Ishikawa (cell line): ENCODE results near the gene SULT1A1.

Experiments used
- CEBPB ChIP-seq: IDR thresholded peaks from 2 replicates; pipeline ENCODE4 v1.6.1; 2012
- EP300 ChIP-seq: IDR thresholded peaks from 2 replicates; pipeline ENCODE4 v1.6.1; 2012; ENCODE audit warnings: borderline replicate concordance
- TF ChIP-seq, protein P1 (sequence below): IDR thresholded peaks from 2 replicates; pipeline ENCODE4 v1.6.1; 2012
- TF ChIP-seq, protein P2 (sequence below): IDR thresholded peaks from 2 replicates; pipeline ENCODE4 v1.6.1; 2012; ENCODE audit warnings: low read depth, mild to moderate bottlenecking
- TF ChIP-seq, protein P3 (sequence below): IDR thresholded peaks from 2 replicates; pipeline ENCODE4 v1.6.1; 2012

DNA sequence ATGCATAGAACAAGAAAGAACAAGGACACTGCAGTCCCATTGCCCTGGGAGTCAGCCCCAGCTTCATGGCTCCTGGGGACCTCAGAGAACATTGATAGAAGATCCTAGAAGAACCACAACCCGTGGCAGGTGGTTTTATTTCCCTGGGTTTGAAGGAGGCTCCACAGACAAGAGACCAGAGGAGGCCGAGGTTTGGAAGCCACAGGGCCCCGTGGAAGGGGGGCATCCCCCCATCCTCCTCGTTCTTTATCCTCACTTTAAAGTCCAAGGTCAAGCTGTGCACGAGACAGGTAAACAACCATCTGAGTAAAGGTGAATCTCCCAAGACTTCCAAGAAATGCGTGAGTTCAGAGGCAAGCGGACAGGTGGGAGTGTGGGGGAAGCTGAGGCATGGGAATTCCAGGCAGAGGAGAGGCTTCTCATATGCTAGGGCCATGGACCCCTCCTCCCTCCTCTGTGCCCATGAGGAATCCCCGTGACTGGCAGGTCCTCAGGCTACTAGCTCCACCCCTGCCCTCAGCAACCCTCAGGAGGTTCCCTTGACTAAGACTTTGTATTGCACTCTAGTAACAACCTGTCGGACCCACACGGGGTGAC lies 849 bp upstream of the SULT1A1 start:
- TF ChIP-seq EP300: no peak
- no peak for TF ChIP-seq CEBPB
- TF ChIP-seq, protein P1, sequence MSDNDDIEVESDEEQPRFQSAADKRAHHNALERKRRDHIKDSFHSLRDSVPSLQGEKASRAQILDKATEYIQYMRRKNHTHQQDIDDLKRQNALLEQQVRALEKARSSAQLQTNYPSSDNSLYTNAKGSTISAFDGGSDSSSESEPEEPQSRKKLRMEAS: no peak
- TF ChIP-seq, protein P2, sequence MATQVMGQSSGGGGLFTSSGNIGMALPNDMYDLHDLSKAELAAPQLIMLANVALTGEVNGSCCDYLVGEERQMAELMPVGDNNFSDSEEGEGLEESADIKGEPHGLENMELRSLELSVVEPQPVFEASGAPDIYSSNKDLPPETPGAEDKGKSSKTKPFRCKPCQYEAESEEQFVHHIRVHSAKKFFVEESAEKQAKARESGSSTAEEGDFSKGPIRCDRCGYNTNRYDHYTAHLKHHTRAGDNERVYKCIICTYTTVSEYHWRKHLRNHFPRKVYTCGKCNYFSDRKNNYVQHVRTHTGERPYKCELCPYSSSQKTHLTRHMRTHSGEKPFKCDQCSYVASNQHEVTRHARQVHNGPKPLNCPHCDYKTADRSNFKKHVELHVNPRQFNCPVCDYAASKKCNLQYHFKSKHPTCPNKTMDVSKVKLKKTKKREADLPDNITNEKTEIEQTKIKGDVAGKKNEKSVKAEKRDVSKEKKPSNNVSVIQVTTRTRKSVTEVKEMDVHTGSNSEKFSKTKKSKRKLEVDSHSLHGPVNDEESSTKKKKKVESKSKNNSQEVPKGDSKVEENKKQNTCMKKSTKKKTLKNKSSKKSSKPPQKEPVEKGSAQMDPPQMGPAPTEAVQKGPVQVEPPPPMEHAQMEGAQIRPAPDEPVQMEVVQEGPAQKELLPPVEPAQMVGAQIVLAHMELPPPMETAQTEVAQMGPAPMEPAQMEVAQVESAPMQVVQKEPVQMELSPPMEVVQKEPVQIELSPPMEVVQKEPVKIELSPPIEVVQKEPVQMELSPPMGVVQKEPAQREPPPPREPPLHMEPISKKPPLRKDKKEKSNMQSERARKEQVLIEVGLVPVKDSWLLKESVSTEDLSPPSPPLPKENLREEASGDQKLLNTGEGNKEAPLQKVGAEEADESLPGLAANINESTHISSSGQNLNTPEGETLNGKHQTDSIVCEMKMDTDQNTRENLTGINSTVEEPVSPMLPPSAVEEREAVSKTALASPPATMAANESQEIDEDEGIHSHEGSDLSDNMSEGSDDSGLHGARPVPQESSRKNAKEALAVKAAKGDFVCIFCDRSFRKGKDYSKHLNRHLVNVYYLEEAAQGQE: no peak
- TF ChIP-seq, protein P3, sequence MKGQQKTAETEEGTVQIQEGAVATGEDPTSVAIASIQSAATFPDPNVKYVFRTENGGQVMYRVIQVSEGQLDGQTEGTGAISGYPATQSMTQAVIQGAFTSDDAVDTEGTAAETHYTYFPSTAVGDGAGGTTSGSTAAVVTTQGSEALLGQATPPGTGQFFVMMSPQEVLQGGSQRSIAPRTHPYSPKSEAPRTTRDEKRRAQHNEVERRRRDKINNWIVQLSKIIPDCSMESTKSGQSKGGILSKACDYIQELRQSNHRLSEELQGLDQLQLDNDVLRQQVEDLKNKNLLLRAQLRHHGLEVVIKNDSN: no peak
